Skeletal muscle cell (primary cell): ENCODE measurements around the gene SMC3.
"Not testable (repeated sequence)": the region's sequence is repeated elsewhere in the genome, so short reads cannot be mapped to it uniquely, and the experiment has no call there.

Experiments
- DNase-seq: peaks from one replicate; pipeline ENCODE4 v3.0.0-alpha.2; 2010; ENCODE audit warnings: low read depth
- H3K4me3 ChIP-seq: 2 replicates; pipeline ENCODE4 v1.5.1; 2011; ENCODE audit warnings: low read depth, mild to moderate bottlenecking, control low read depth, low read length, moderate library complexity

Gene SMC3

GRCh38 chr10:110617425-110618229, 50.1 kb downstream of the SMC3 start:
- peak; percentile 44 for DNase-seq
- H3K4me3 ChIP-seq = no peak overlapping the region

GRCh38 chr10:110618230-110618610, 50.7 kb downstream of the SMC3 start:
- no peak for DNase-seq
- H3K4me3 ChIP-seq = no peak overlapping the region

GRCh38 chr10:110619514-110620397, 52.3 kb downstream of the SMC3 start:
- H3K4me3 ChIP-seq = no peak overlapping the region
- DNase-seq = no peak

- no peak for DNase-seq
- H3K4me3 ChIP-seq = no peak overlapping the region
Measured at GRCh38 chr10:110620398-110620719, 52.9 kb downstream of the SMC3 start.

GRCh38 chr10:110623316-110623715, 55.8 kb downstream of the SMC3 start:
- not testable (repeated sequence) for DNase-seq, H3K4me3 ChIP-seq

- DNase-seq = no peak
- H3K4me3 ChIP-seq = no peak overlapping the region
Measured at GRCh38 chr10:110625356-110625894, 57.9 kb downstream of the SMC3 start.

GRCh38 chr10:110625951-110626855, 58.7 kb downstream of the SMC3 start:
- no peak overlapping the region for H3K4me3 ChIP-seq
- DNase-seq = no peak

- no peak for DNase-seq
- H3K4me3 ChIP-seq = no peak overlapping the region
Measured at GRCh38 chr10:110628161-110628560, 60.7 kb downstream of the SMC3 start.

- H3K4me3 ChIP-seq = no peak overlapping the region
- peak; percentile 58 for DNase-seq
Measured at GRCh38 chr10:110629680-110630191, 62.2 kb downstream of the SMC3 start.

GRCh38 chr10:110631934-110632333, 64.4 kb downstream of the SMC3 start:
- H3K4me3 ChIP-seq = no peak overlapping the region
- DNase-seq = no peak

- H3K4me3 ChIP-seq = no peak overlapping the region
- DNase-seq = no peak
Measured at GRCh38 chr10:110632591-110633215, 65.2 kb downstream of the SMC3 start.

- no peak overlapping the region for H3K4me3 ChIP-seq
- DNase-seq = no peak
Measured at GRCh38 chr10:110634527-110635209, 67.2 kb downstream of the SMC3 start.

GRCh38 chr10:110636572-110636931, 69.1 kb downstream of the SMC3 start:
- no peak for DNase-seq
- no peak overlapping the region for H3K4me3 ChIP-seq

- no peak for DNase-seq
- H3K4me3 ChIP-seq = no peak overlapping the region
Measured at GRCh38 chr10:110636932-110637557, 69.5 kb downstream of the SMC3 start.

- no peak for DNase-seq
- H3K4me3 ChIP-seq = no peak overlapping the region
Measured at GRCh38 chr10:110637558-110638053, 70.1 kb downstream of the SMC3 start.

GRCh38 chr10:110638319-110638718, 70.8 kb downstream of the SMC3 start:
- no peak for DNase-seq
- H3K4me3 ChIP-seq = no peak overlapping the region

- H3K4me3 ChIP-seq, DNase-seq: not testable (repeated sequence)
Measured at GRCh38 chr10:110639046-110639445, 71.6 kb downstream of the SMC3 start.

- DNase-seq, H3K4me3 ChIP-seq: not testable (repeated sequence)
Measured at GRCh38 chr10:110639858-110640257, 72.4 kb downstream of the SMC3 start.
